Trophoblast cell (in vitro differentiated cells and primary cell): ENCODE data around the gene MYZAP.

Source experiments
- DNase-seq, 2 donors: peaks; one replicate each; pipeline ENCODE4 v3.0.0-alpha.2; 2016
- H2AFZ ChIP-seq: 2 replicates; pipeline ENCODE4 v1.6.1; 2013; ENCODE audit warnings: low read length, moderate library complexity, mild to moderate bottlenecking; ENCODE audit not compliant: insufficient read depth, poor library complexity
- H2AK5ac ChIP-seq: 2 replicates; pipeline ENCODE4 v1.6.1; 2013; ENCODE audit warnings: mild to moderate bottlenecking, low read length
- H2BK120ac ChIP-seq: 2 replicates; pipeline ENCODE4 v1.6.1; 2013; ENCODE audit warnings: low read length, mild to moderate bottlenecking, moderate library complexity; ENCODE audit not compliant: insufficient read depth, poor library complexity
- H2BK12ac ChIP-seq: 2 replicates; pipeline ENCODE4 v1.6.1; 2013; ENCODE audit warnings: mild to moderate bottlenecking, low read length, moderate library complexity
- H2BK5ac ChIP-seq: 2 replicates; pipeline ENCODE4 v1.6.1; 2013; ENCODE audit warnings: low read length, low read depth, moderate library complexity, mild to moderate bottlenecking; ENCODE audit not compliant: poor library complexity
- H3K14ac ChIP-seq: 2 replicates; pipeline ENCODE4 v1.6.1; 2013; ENCODE audit warnings: mild to moderate bottlenecking, low read length
- H3K18ac ChIP-seq: 2 replicates; pipeline ENCODE4 v1.6.1; 2013; ENCODE audit warnings: mild to moderate bottlenecking, low read length
- H3K23ac ChIP-seq: 2 replicates; pipeline ENCODE4 v1.6.1; 2013; ENCODE audit warnings: low read length
- H3K27ac ChIP-seq: 2 replicates; pipeline ENCODE4 v1.5.1; 2013; ENCODE audit warnings: low read depth, mild to moderate bottlenecking, inconsistent platforms, low read length, moderate library complexity
- H3K27me3 ChIP-seq: 2 replicates; pipeline ENCODE4 v1.6.1; 2013; ENCODE audit warnings: inconsistent platforms, mild to moderate bottlenecking, low read length, moderate library complexity; ENCODE audit not compliant: insufficient read depth
- H3K36me3 ChIP-seq, 2 experiments: 1 replicate in 1 of 2; 2 replicates in 1 of 2; pipeline ENCODE4 v1.6.1; 2013; ENCODE audit warnings: low read length in 2 of 2, mild to moderate bottlenecking in 2 of 2, moderate library complexity in 1 of 2; ENCODE audit not compliant: insufficient read depth in 2 of 2, control insufficient read depth in 1 of 2
- H3K4ac ChIP-seq: 2 replicates; pipeline ENCODE4 v1.6.1; 2013; ENCODE audit warnings: low read depth, mild to moderate bottlenecking, low read length, moderate library complexity
- H3K4me1 ChIP-seq, 2 experiments: 1 replicate in 1 of 2; 2 replicates in 1 of 2; pipeline ENCODE4 v1.6.1; 2013; ENCODE audit warnings: low read length in 2 of 2, mild to moderate bottlenecking in 2 of 2, moderate library complexity in 1 of 2; ENCODE audit not compliant: insufficient read depth in 2 of 2, control insufficient read depth in 1 of 2
- H3K4me2 ChIP-seq: 2 replicates; pipeline ENCODE4 v1.6.1; 2013; ENCODE audit warnings: inconsistent platforms, mild to moderate bottlenecking, low read length, moderate library complexity
- H3K4me3 ChIP-seq: 2 replicates; pipeline ENCODE4 v1.5.1; 2013; ENCODE audit warnings: mild to moderate bottlenecking, low read depth, low read length, inconsistent platforms
- H3K79me1 ChIP-seq: one replicate; pipeline ENCODE4 v1.6.1; 2013; ENCODE audit warnings: low read length
- H3K79me2 ChIP-seq: 2 replicates; pipeline ENCODE4 v1.6.1; 2013; ENCODE audit warnings: low read length, mild to moderate bottlenecking; ENCODE audit not compliant: control insufficient read depth, insufficient read depth, poor library complexity
- H3K9ac ChIP-seq: 2 replicates; pipeline ENCODE4 v1.6.1; 2013; ENCODE audit warnings: mild to moderate bottlenecking, low read length
- H3K9me3 ChIP-seq: 2 replicates; pipeline ENCODE4 v1.6.1; 2013; ENCODE audit warnings: low read depth, mild to moderate bottlenecking, control low read depth, inconsistent platforms, low read length; ENCODE audit not compliant: insufficient read depth
- H4K12ac ChIP-seq: 2 replicates; pipeline ENCODE4 v1.6.1; 2013; ENCODE audit warnings: low read depth, mild to moderate bottlenecking, low read length, moderate library complexity
- H4K8ac ChIP-seq: 2 replicates; pipeline ENCODE4 v1.6.1; 2013; ENCODE audit warnings: low read depth, mild to moderate bottlenecking, low read length, moderate library complexity
- H4K91ac ChIP-seq: one replicate; pipeline ENCODE4 v1.6.1; 2013; ENCODE audit warnings: low read depth, mild to moderate bottlenecking, low read length, moderate library complexity
- WGBS: extraction: QIAGEN DNeasy Blood & Tissue Kit; methylation state at CpG from one replicate; pipeline ENCODE4 v1.1.7; 2013; ENCODE audit warnings: missing lambda C conversion rate; ENCODE audit not compliant: insufficient read length, insufficient coverage; ENCODE audit errors: extremely low coverage; 5-methylcytosine and 5-hydroxymethylcytosine counted together

MYZAP gene

GRCh38 chr15:57654153-57654852 is 62.6 kb downstream of the MYZAP start:
- Histone ChIP-seq H3K4me2 (no peak overlapping the region), H3K36me3 (no peaks in the 10 kb centered on the region), H4K91ac (no peak overlapping the region), H3K27ac (no peak overlapping the region), H3K4me1 (no peaks in the 10 kb centered on the region), H4K12ac (no peak overlapping the region), H2AFZ (no peak overlapping the region), H2AK5ac (no peak overlapping the region), H3K79me2 (no peaks in the 10 kb centered on the region), H4K8ac (no peak overlapping the region), H3K4me3 (no peak overlapping the region), H3K9me3 (no peaks in the 10 kb centered on the region), H3K14ac (no peak overlapping the region), H2BK5ac (no peak overlapping the region), H2BK12ac (no peak overlapping the region), H3K27me3 (no peaks in the 10 kb centered on the region), H3K9ac (no peak overlapping the region), H2BK120ac (no peak overlapping the region), H3K18ac (no peak overlapping the region), H3K23ac (no peak overlapping the region), H3K4ac (no peak overlapping the region), H3K79me1 (no peaks in the 10 kb centered on the region)
- WGBS, result no CpG with 5 or more reads among the region's 6 CpGs
- DNase-seq, result peak; percentile 2 to 44

- H2AFZ ChIP-seq, result no peak overlapping the region
- H3K27me3 ChIP-seq, result no peaks in the 10 kb centered on the region
- no peak overlapping the region for H3K27ac ChIP-seq
- H3K4me2 ChIP-seq, result no peak overlapping the region
- no peaks in the 10 kb centered on the region for H3K4me1 ChIP-seq
- H3K4me3 ChIP-seq, result no peak overlapping the region
- H3K36me3 ChIP-seq, result no peaks in the 10 kb centered on the region
- WGBS, result no CpG with 5 or more reads among the region's 6 CpGs
- H3K9me3 ChIP-seq, result no peaks in the 10 kb centered on the region
- no peak overlapping the region for H3K9ac ChIP-seq
- no peak overlapping the region for H3K4ac ChIP-seq
- H2BK120ac ChIP-seq, result no peak overlapping the region
- H2BK12ac ChIP-seq, result no peak overlapping the region
- H3K23ac ChIP-seq, result no peak overlapping the region
- no peaks in the 10 kb centered on the region for H3K79me2 ChIP-seq
- no peaks in the 10 kb centered on the region for H3K79me1 ChIP-seq
- no peak for DNase-seq
- H4K91ac ChIP-seq, result no peak overlapping the region
- no peak overlapping the region for H2BK5ac ChIP-seq
- H4K12ac ChIP-seq, result no peak overlapping the region
- H3K18ac ChIP-seq, result no peak overlapping the region
- H4K8ac ChIP-seq, result no peak overlapping the region
- no peak overlapping the region for H3K14ac ChIP-seq
- H2AK5ac ChIP-seq, result no peak overlapping the region
These were observed 63.3 kb downstream of the MYZAP start for GRCh38 chr15:57655053-57655452.

GRCh38 chr15:57655809-57656208 is 64.1 kb downstream of the MYZAP start:
- DNase-seq, result no peak
- Histone ChIP-seq H2BK120ac (no peak overlapping the region), H3K4ac (no peak overlapping the region), H2AFZ (no peak overlapping the region), H3K14ac (no peak overlapping the region), H3K27me3 (no peaks in the 10 kb centered on the region), H3K4me1 (no peaks in the 10 kb centered on the region), H3K79me2 (no peaks in the 10 kb centered on the region), H3K23ac (no peak overlapping the region), H3K36me3 (no peaks in the 10 kb centered on the region), H3K27ac (no peak overlapping the region), H2BK12ac (no peak overlapping the region), H3K79me1 (no peaks in the 10 kb centered on the region), H3K4me2 (no peak overlapping the region), H2AK5ac (no peak overlapping the region), H3K4me3 (no peak overlapping the region), H4K12ac (no peak overlapping the region), H3K18ac (no peak overlapping the region), H3K9ac (no peak overlapping the region), H2BK5ac (no peak overlapping the region), H4K8ac (no peak overlapping the region), H4K91ac (no peak overlapping the region), H3K9me3 (no peaks in the 10 kb centered on the region)
- no CpG with 5 or more reads among the region's 1 CpG for WGBS

GRCh38 chr15:57656434-57656833 is 64.7 kb downstream of the MYZAP start:
- H3K4me2 ChIP-seq, result no peak overlapping the region
- H3K18ac ChIP-seq, result no peak overlapping the region
- no peak overlapping the region for H3K4ac ChIP-seq
- H3K14ac ChIP-seq, result no peak overlapping the region
- no peaks in the 10 kb centered on the region for H3K9me3 ChIP-seq
- H3K4me3 ChIP-seq, result no peak overlapping the region
- WGBS, result no CpG with 5 or more reads among the region's 3 CpGs
- H2AK5ac ChIP-seq, result no peak overlapping the region
- H3K79me1 ChIP-seq, result no peaks in the 10 kb centered on the region
- no peak for DNase-seq
- no peak overlapping the region for H4K8ac ChIP-seq
- H3K23ac ChIP-seq, result no peak overlapping the region
- H3K79me2 ChIP-seq, result no peaks in the 10 kb centered on the region
- no peak overlapping the region for H4K12ac ChIP-seq
- no peak overlapping the region for H2BK120ac ChIP-seq
- no peak overlapping the region for H4K91ac ChIP-seq
- no peak overlapping the region for H2BK12ac ChIP-seq
- no peak overlapping the region for H2BK5ac ChIP-seq
- no peak overlapping the region for H3K27ac ChIP-seq
- no peaks in the 10 kb centered on the region for H3K36me3 ChIP-seq
- no peak overlapping the region for H2AFZ ChIP-seq
- no peak overlapping the region for H3K9ac ChIP-seq
- H3K4me1 ChIP-seq, result no peaks in the 10 kb centered on the region
- no peaks in the 10 kb centered on the region for H3K27me3 ChIP-seq
